BJ (cell line): ENCODE results near the gene SAXO2. TPM values are rescaled to one million over a fixed set of nuclear protein-coding genes. Genes with fewer than 3 reads are reported as not detected.
"Not testable (repeated sequence)": the region's sequence is repeated elsewhere in the genome, so short reads cannot be mapped to it uniquely, and the experiment has no call there.

Source experiments
- CTCF ChIA-PET: fragments of 350-600 bp; formaldehyde crosslinking; extraction: SDS; loops from one replicate; lab custom pipeline; 2021; ENCODE audit warnings: antibody characterized with exemption, inconsistent platforms; lab: Yijun Ruan, JAX
- POLR2A ChIA-PET: fragments of 300-600 bp; sonication (Branson Sonifier 250); formaldehyde crosslinking; extraction: SDS; loops from one replicate; lab custom pipeline; 2021; ENCODE audit warnings: antibody characterized with exemption; lab: Charles Lee
- DNase-seq: peaks from one replicate; pipeline ENCODE4 v3.0.0-alpha.2; 2011; ENCODE audit warnings: low read depth
- H3K27me3 ChIP-seq: 2 replicates; pipeline ENCODE4 v1.6.0; 2011; ENCODE audit warnings: low read length; ENCODE audit not compliant: control insufficient read depth, insufficient read depth
- H3K36me3 ChIP-seq: 2 replicates; pipeline ENCODE4 v1.5.1; 2011; ENCODE audit warnings: low read length; ENCODE audit not compliant: control insufficient read depth, insufficient read depth
- H3K4me3 ChIP-seq: 2 replicates; pipeline ENCODE4 v1.5.1; 2011; ENCODE audit warnings: low read depth, mild to moderate bottlenecking, control low read depth, low read length
- CTCF ChIP-seq: IDR thresholded peaks from 2 replicates; pipeline ENCODE4 v1.5.1; 2011; ENCODE audit warnings: low read depth, mild to moderate bottlenecking, control low read depth, inconsistent platforms, low read length, moderate library complexity; ENCODE audit not compliant: insufficient read depth
- polyA plus RNA-seq: library from polyadenylated mRNA; depleted of rRNA; stranded (reverse); fragments of >200 nt; gene quantifications from 2 replicates; pipeline ENCODE4 v1.2.3, GENCODE V29; 2011

SAXO2 gene
- polyA plus RNA-seq, 1 experiment = 0.49 TPM

DNA sequence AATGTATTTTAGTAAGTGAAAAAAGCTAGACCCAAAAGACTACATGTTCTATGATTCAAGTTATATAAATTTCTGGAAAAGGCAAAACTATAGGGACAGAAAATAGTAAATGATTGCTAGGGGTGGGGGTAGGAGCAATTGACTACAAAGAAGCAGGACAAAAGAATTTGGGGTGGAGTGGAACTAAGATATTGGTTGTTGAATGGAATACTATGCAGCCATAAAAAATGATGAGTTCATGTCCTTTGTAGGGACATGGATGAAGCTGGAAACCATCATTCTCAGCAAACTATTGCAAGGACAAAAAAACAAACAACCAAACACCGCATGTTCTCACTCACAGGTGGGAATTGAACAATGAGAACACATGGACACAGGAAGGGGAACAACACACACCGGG, 25.6 kb downstream of the SAXO2 start:
- DNase-seq, H3K27me3 ChIP-seq, H3K4me3 ChIP-seq, CTCF ChIA-PET, H3K36me3 ChIP-seq, POLR2A ChIA-PET: not testable (repeated sequence)

DNA sequence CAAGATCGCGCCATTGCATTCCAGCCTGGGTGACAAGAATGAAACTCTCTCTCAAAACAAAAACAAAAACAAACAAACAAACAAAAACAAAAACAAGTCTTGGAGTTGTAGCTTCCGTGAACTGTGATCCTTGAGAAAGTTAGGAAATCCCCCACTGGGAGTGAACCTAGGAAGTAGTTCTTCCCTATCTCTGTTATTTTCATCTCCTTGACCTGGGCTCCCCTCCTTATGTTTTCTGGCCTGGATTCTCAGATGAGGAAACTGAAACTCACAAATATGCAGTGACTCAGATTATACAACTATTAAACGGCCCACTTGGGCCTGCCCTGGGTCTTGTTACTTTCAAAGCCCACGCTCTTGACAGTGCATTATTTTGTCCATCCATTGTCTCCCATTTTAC, 29.7 kb downstream of the SAXO2 start:
- ChIA-PET CTCF (no interaction called here), POLR2A (no interaction called here)
- Histone ChIP-seq H3K4me3 (no peak overlapping the region), H3K27me3 (no peaks in the 10 kb centered on the region; the same call in 1 of the 2 replicates), H3K36me3 (no peaks in the 10 kb centered on the region)
- DNase-seq = no peak
- no peak for TF ChIP-seq CTCF

DNA sequence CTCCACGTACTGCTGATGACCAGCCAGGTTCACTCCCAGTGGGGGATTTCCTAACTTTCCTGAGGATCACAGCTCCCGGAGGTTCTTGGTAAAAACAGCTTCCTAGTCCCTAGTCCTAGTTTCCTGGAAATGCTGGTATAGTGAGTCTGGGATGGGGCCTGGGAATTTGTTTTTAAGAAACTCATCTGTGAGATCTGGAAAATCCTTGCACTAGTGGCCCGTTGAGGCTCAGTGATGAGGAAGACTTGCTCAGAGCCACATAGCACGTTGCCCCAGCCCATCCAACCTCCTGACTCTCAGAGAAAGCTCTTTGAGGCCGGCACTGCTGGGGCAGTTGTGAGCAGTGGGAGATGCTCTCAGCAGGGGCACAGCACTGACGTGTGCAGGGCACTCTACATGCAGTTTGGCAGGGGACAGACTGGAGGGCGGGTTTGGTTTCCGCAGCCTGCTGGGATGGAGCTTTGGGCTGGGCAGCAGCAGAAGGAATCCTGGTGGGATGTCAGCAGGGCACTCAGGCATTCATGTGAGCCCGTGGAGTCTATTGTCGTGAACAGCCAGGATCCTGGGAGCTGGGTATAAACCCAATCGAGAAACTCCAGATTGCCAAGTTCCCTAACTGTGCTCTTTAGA, 31.6 kb downstream of the SAXO2 start:
- POLR2A ChIA-PET = no interaction called here

GRCh38 chr15:82297546-82297945, 34.9 kb downstream of the SAXO2 start:
- Histone ChIP-seq H3K4me3 (no peak overlapping the region), H3K27me3 (no peaks in the 10 kb centered on the region; the same call in 1 of the 2 replicates), H3K36me3 (no peaks in the 10 kb centered on the region)
- ChIA-PET POLR2A (no interaction called here), CTCF (no interaction called here)
- DNase-seq = no peak
- no peak for TF ChIP-seq CTCF

More for the DNA sequence above, 31.6 kb downstream of the SAXO2 start:
- Histone ChIP-seq H3K36me3 (no peaks in the 10 kb centered on the region), H3K4me3 (no peak overlapping the region), H3K27me3 (no peaks in the 10 kb centered on the region; the same call in 1 of the 2 replicates)
- CTCF ChIA-PET = interaction anchor here (1.7 kb wide), 1 partner anchor 13 kb away, joined by 3 read pairs; no protein-coding TSS in a partner anchor
- TF ChIP-seq CTCF = no peak
- no peak for DNase-seq

DNA sequence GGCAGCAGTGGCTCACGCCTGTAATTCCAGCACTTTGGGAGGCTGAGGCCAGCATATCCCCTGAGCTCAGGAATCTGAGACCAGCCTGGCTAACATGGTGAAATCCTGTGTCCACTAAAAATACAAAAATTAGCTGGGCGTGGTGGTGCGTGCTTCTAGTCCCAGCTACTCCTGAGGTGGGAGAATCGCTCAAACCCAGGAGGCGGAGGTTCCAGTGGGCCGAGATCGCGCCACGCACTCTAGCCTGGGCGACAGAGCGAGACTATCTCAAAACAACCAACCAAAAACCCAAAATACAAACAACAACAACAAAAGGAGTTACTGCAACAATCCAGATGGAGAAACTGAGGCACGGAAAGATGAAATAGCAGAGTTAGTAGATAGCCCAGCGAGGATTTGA, 35.4 kb downstream of the SAXO2 start:
- DNase-seq = no peak
- ChIA-PET CTCF (no interaction called here), POLR2A (no interaction called here)
- H3K27me3 ChIP-seq = no peaks in the 10 kb centered on the region; the same call in 1 of the 2 replicates
- no peak overlapping the region for H3K4me3 ChIP-seq
- TF ChIP-seq CTCF = no peak
- no peaks in the 10 kb centered on the region for H3K36me3 ChIP-seq

DNA sequence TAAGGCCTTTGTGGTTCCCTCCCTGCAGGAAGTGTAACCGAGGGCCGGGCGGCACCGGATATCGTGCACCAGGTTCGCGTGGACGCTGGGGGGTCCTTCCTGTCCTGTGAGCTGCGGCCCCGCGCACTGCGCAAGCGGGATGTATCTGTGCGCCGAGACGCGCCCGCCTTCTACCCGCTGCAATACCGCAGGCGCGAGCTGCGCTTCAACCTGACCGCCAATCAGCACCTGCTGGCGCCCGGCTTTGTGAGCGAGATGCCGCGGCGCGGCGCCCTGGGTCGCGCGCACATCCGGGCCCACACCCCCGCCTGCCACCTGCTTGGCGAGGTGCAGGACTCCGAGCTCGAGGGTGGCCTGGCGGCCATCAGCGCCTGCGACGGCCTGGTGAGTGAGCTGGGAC, 35.9 kb downstream of the SAXO2 start:
- no peak for DNase-seq
- ChIA-PET CTCF (no interaction called here), POLR2A (no interaction called here)
- Histone ChIP-seq H3K27me3 (no peaks in the 10 kb centered on the region; the same call in 1 of the 2 replicates), H3K4me3 (no peak overlapping the region), H3K36me3 (no peaks in the 10 kb centered on the region)
- TF ChIP-seq CTCF = no peak

DNA sequence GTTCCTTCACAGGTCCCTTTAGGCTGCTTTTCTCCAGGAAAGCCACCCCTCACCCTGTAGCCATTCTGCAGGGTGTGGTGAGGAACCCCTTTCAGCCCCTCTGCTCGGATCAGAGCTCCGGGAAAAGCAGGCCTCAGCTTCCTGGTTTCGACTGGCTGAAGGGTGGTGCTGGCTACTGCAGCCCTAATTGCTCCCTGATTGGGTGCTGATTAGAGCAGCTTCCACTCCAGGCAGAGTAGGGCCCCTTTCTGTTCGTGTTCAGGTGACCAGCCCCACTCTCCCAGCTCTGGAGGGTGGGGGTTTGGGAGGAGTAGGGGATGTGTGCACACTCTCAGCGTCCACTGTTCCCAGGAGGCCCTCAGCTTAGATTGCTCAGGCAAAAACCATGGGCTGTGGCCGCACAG, 36.9 kb downstream of the SAXO2 start:
- H3K4me3 ChIP-seq, H3K36me3 ChIP-seq, POLR2A ChIA-PET, H3K27me3 ChIP-seq, CTCF ChIA-PET, DNase-seq: not testable (repeated sequence)

DNA sequence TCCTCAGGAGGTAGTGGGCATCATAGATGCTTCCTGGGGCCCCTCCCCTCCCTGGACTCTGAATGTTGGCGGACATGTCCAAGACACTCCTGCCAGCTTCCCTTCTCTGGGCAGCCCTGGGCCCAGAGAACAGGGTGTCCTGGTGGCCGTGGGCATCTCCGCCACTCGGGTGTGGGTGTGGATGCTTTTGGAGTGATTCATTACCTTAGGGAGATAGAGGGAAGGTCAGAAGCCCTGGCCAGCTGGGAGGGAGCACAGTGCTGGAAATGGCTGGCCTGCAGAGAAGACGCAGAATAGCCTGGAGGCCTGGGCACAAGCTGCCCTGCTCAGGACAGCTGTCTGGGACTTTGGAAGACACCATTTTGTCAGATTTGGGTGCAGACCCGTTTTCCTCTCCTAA, 37.7 kb downstream of the SAXO2 start:
- H3K4me3 ChIP-seq, H3K27me3 ChIP-seq, CTCF ChIA-PET, H3K36me3 ChIP-seq, POLR2A ChIA-PET, DNase-seq: not testable (repeated sequence)
